MCF 10A (cell line): ENCODE measurements around the gene NIPBL. TPM values are rescaled to one million over a fixed set of nuclear protein-coding genes. Genes with fewer than 3 reads are reported as not detected.

Experiments
- BruUV-seq: library from RNA; stranded (reverse); fragments of 400-500 nt; replicated peaks from 2 replicates; lab custom pipeline; 2021; lab: Mats Ljungman, UMichigan
- CTCF ChIA-PET: fragments of 300-600 bp; sonication (Branson Sonifier 250); formaldehyde crosslinking; extraction: SDS; loops from one replicate; lab custom pipeline; 2021; ENCODE audit warnings: antibody characterized with exemption, inconsistent platforms; lab: Yijun Ruan, JAX
- POLR2A ChIA-PET: fragments of 300-600, 350-650 bp; sonication (Branson Sonifier 250); formaldehyde crosslinking; extraction: SDS; loops from one replicate; lab custom pipeline; 2020; ENCODE audit warnings: antibody characterized with exemption, inconsistent platforms; lab: Yijun Ruan, JAX
- DNase-seq: peaks from one replicate; pipeline ENCODE4 v3.0.0-alpha.2; 2018; ENCODE audit not compliant: unreplicated experiment
- H3K27ac Mint-ChIP-seq: one replicate; pipeline ENCODE4 v1.8.0; 2022; ENCODE audit warnings: mild to moderate bottlenecking, low read depth, mixed read lengths; ENCODE audit not compliant: unreplicated experiment
- H3K27me3 Mint-ChIP-seq: one replicate; pipeline ENCODE4 v1.8.0; 2022; ENCODE audit warnings: mixed read lengths; ENCODE audit not compliant: insufficient read depth, unreplicated experiment
- H3K36me3 Mint-ChIP-seq: one replicate; pipeline ENCODE4 v1.8.0; 2022; ENCODE audit warnings: mild to moderate bottlenecking, moderate library complexity, mixed read lengths; ENCODE audit not compliant: insufficient read depth, unreplicated experiment
- H3K4me1 Mint-ChIP-seq: one replicate; pipeline ENCODE4 v1.8.0; 2022; ENCODE audit warnings: mixed read lengths; ENCODE audit not compliant: insufficient read depth, unreplicated experiment
- H3K4me3 Mint-ChIP-seq: one replicate; pipeline ENCODE4 v1.8.0; 2022; ENCODE audit warnings: mild to moderate bottlenecking, moderate library complexity, mixed read lengths; ENCODE audit not compliant: unreplicated experiment
- H3K9me3 Mint-ChIP-seq: one replicate; pipeline ENCODE4 v1.8.0; 2022; ENCODE audit warnings: mixed read lengths; ENCODE audit not compliant: unreplicated experiment
- CTCF ChIP-seq: fragments of 200-600 bp; IDR thresholded peaks from one replicate; pipeline ENCODE4 v1.8.0; 2022; ENCODE audit warnings: antibody characterized with exemption, mild to moderate bottlenecking; ENCODE audit not compliant: unreplicated experiment
- intact Hi-C: fragments of 100-400 bp; cut with micrococcal nuclease; formaldehyde crosslinking; loops from 2 replicates; pipeline ENCODE4 v1.14.1; 2022
- total RNA-seq: library from RNA; stranded (reverse); gene quantifications from 2 replicates; pipeline ENCODE4 v1.2.3, GENCODE V29; 2022

NIPBL gene
- total RNA-seq, 1 experiment from 2014 or later: 46.2 TPM

GRCh38 chr5:36938129-36938528 is 61.6 kb downstream of the NIPBL start:
- Mint-ChIP-seq H3K4me3 (no peak overlapping the region), H3K9me3 (peaks cover 8% of the 10 kb centered on the region), H3K27me3 (no peaks in the 10 kb centered on the region), H3K36me3 (no peaks in the 10 kb centered on the region), H3K27ac (no peak overlapping the region), H3K4me1 (peaks cover 18% of the 10 kb centered on the region)
- intact Hi-C loops: no loop called here
- DNase-seq: no peak
- no peak for TF ChIP-seq CTCF
- BruUV-seq: no TSS peak
- POLR2A ChIA-PET: no interaction called here
- CTCF ChIA-PET: no interaction called here

GRCh38 chr5:36939969-36940858 is 63.6 kb downstream of the NIPBL start:
- DNase-seq: no peak
- CTCF ChIA-PET: interaction anchor here (0.6 to 1.2 kb wide), 5 partner anchors 11 to 286 kb away, joined by 3 to 5 read pairs (median 3); no protein-coding TSS in a partner anchor
- TF ChIP-seq CTCF: no peak

GRCh38 chr5:36943584-36943983 is 67.0 kb downstream of the NIPBL start:
- Mint-ChIP-seq H3K27me3 (no peaks in the 10 kb centered on the region), H3K4me3 (no peak overlapping the region), H3K9me3 (no peaks in the 10 kb centered on the region), H3K27ac (no peak overlapping the region), H3K4me1 (peaks cover 19% of the 10 kb centered on the region), H3K36me3 (no peaks in the 10 kb centered on the region)
- no TSS peak for BruUV-seq
- no peak for DNase-seq
- ChIA-PET POLR2A (interaction anchor here (0.6 to 2.3 kb wide), 3 partner anchors 65 to 133 kb away, joined by 3 to 12 read pairs (median 4); partner anchors contain the start of gene NIPBL), CTCF (no interaction called here)
- TF ChIP-seq CTCF: no peak
- intact Hi-C loops: no loop called here

More at GRCh38 chr5:36939969-36940858, 63.6 kb downstream of the NIPBL start:
- H3K4me1 Mint-ChIP-seq: peaks cover 22% of the 10 kb centered on the region
- H3K36me3 Mint-ChIP-seq: no peaks in the 10 kb centered on the region
- no peaks in the 10 kb centered on the region for H3K27me3 Mint-ChIP-seq
- H3K27ac Mint-ChIP-seq: no peak overlapping the region
- POLR2A ChIA-PET: interaction anchor here (0.5 to 1.5 kb wide), 6 partner anchors 11 to 429 kb away, joined by 3 read pairs; no protein-coding TSS in a partner anchor
- no TSS peak for BruUV-seq
- no peak overlapping the region for H3K4me3 Mint-ChIP-seq
- intact Hi-C loops: no loop called here
- peaks cover 3% of the 10 kb centered on the region for H3K9me3 Mint-ChIP-seq

GRCh38 chr5:36944024-36944423 is 67.5 kb downstream of the NIPBL start:
- TF ChIP-seq CTCF: no peak
- BruUV-seq: no TSS peak
- POLR2A ChIA-PET: interaction anchor here (0.6 to 5.6 kb wide), 2 partner anchors 12 to 68 kb away, joined by 3 to 62 read pairs; partner anchors contain the start of gene NIPBL
- DNase-seq: no peak
- H3K36me3 Mint-ChIP-seq: no peaks in the 10 kb centered on the region
- intact Hi-C loops: loop anchor here (1.0 to 2.0 kb wide), 3 partner anchors 65 to 203 kb away; no protein-coding TSS in a partner anchor
- H3K27me3 Mint-ChIP-seq: no peaks in the 10 kb centered on the region
- H3K9me3 Mint-ChIP-seq: no peaks in the 10 kb centered on the region
- H3K4me1 Mint-ChIP-seq: peaks cover 19% of the 10 kb centered on the region
- CTCF ChIA-PET: interaction anchor here (0.6 kb wide), 2 partner anchors 702 to 1172 kb away, joined by 3 to 4 read pairs; no protein-coding TSS in a partner anchor
- no peak overlapping the region for H3K4me3 Mint-ChIP-seq
- no peak overlapping the region for H3K27ac Mint-ChIP-seq
